Right ventricle myocardium inferior (tissue), 1 donor: ENCODE results near the gene CACNA1H. TPM values are rescaled to one million over a fixed set of nuclear protein-coding genes. Genes with fewer than 3 reads are reported as not detected.
A peak's percentile ranks its signal among the peaks of the same experiment; 100 is the strongest.

Experiments
- ATAC-seq: fragments of 200-7000 bp; cut with Tn5 transposase; one replicate; pipeline ENCODE4 v1.9.1; 2020; ENCODE audit warnings: mild to moderate bottlenecking, moderate library complexity
- DNase-seq: peaks from one replicate; pipeline ENCODE4 v3.0.0; 2021; ENCODE audit errors: missing footprints
- intact Hi-C: fragments of 100-400 bp; cut with DNase I; formaldehyde crosslinking; loops from one replicate; pipeline ENCODE4 v1.11.0; 2022
- long read RNA-seq: library from polyadenylated mRNA; unstranded; transcript quantifications from one replicate; pipeline ENCODE4 v2.0.0, GENCODE V29; 2021
- total RNA-seq: library from RNA; stranded (reverse); fragmentation: NEBNext Ultra II Directional; extraction: Animal tissue kit (Norgen Biotek cat#: 25700); gene quantifications from one replicate; pipeline ENCODE4 v1.2.1, GENCODE V29; 2021
- donor health status: DM: no; HTN: yes; CAD: no; lungs with severe emphysema.

CACNA1H gene
- total RNA-seq: 6.0 TPM
- long read RNA-seq, partial matches to known transcripts: 6 of 7 reads
- long read RNA-seq, other reads (novel, unspliced or antisense): 1 of 7 reads

- peak; percentile 15 for ATAC-seq
- intact Hi-C loops: no loop called here
- no peak for DNase-seq
Observed at GRCh38 chr16:1152651-1153259, at the start of gene CACNA1H. Gene CACNA1H, plus strand, starts transcription at chr16:1153106. Its CDS starts 632 bp downstream, at chr16:1153738.

GRCh38 chr16:1103636-1103980 is 49.3 kb upstream of the CACNA1H start:
- DNase-seq (no peak), ATAC-seq (no peak)
- intact Hi-C loops: loop anchor here (2.0 kb wide), 2 partner anchors 47 to 291 kb away; no protein-coding TSS in a partner anchor

- intact Hi-C loops: loop anchor here (1.0 kb wide), 1 partner anchor 88 kb away; no protein-coding TSS in a partner anchor
- peak; percentile 71 for ATAC-seq
Observed at GRCh38 chr16:1105888-1106620, 46.9 kb upstream of the CACNA1H start.

GRCh38 chr16:1106659-1107058 is 46.2 kb upstream of the CACNA1H start:
- no peak for DNase-seq
- no peak for ATAC-seq
- intact Hi-C loops: loop anchor here (1.0 kb wide), 1 partner anchor 88 kb away; no protein-coding TSS in a partner anchor

More at GRCh38 chr16:1105888-1106620, 46.9 kb upstream of the CACNA1H start:
- DNase-seq: no peak

- intact Hi-C loops: no loop called here
- ATAC-seq: no peak
Observed at GRCh38 chr16:1107141-1107540, 45.8 kb upstream of the CACNA1H start.

GRCh38 chr16:1107731-1108130 is 45.2 kb upstream of the CACNA1H start:
- DNase-seq (no peak), ATAC-seq (no peak)
- intact Hi-C loops: no loop called here

More at GRCh38 chr16:1107141-1107540, 45.8 kb upstream of the CACNA1H start:
- DNase-seq: no peak

GRCh38 chr16:1108299-1109252 is 44.3 kb upstream of the CACNA1H start:
- intact Hi-C loops: no loop called here
- no peak for DNase-seq
- ATAC-seq: no peak

- intact Hi-C loops: no loop called here
- no peak for ATAC-seq
- DNase-seq: no peak
Observed at GRCh38 chr16:1109648-1110047, 43.3 kb upstream of the CACNA1H start.

GRCh38 chr16:1112506-1113184 is 40.3 kb upstream of the CACNA1H start:
- DNase-seq: no peak
- no peak for ATAC-seq
- intact Hi-C loops: no loop called here

- ATAC-seq (no peak), DNase-seq (no peak)
- intact Hi-C loops: no loop called here
Observed at GRCh38 chr16:1113489-1113888, 39.4 kb upstream of the CACNA1H start.

- intact Hi-C loops: no loop called here
- DNase-seq: no peak
- ATAC-seq: no peak
Observed at GRCh38 chr16:1113889-1114526, 38.9 kb upstream of the CACNA1H start.

- intact Hi-C loops: no loop called here
- no peak for ATAC-seq
- DNase-seq: no peak
Observed at GRCh38 chr16:1116693-1117077, 36.2 kb upstream of the CACNA1H start.

- intact Hi-C loops: no loop called here
- DNase-seq: no peak
- no peak for ATAC-seq
Observed at GRCh38 chr16:1117176-1117900, 35.6 kb upstream of the CACNA1H start.

GRCh38 chr16:1117926-1118325 is 35.0 kb upstream of the CACNA1H start:
- DNase-seq (no peak), ATAC-seq (no peak)
- intact Hi-C loops: no loop called here

- DNase-seq (no peak), ATAC-seq (no peak)
- intact Hi-C loops: no loop called here
Observed at GRCh38 chr16:1119129-1119528, 33.8 kb upstream of the CACNA1H start.

- intact Hi-C loops: no loop called here
- DNase-seq (no peak), ATAC-seq (no peak)
Observed at GRCh38 chr16:1119766-1120576, 32.9 kb upstream of the CACNA1H start.

- no peak for DNase-seq
- ATAC-seq: no peak
- intact Hi-C loops: no loop called here
Observed at GRCh38 chr16:1120577-1120941, 32.3 kb upstream of the CACNA1H start.
